Stimulated activated CD4-positive, alpha-beta T cell treated with anti-CD3 and anti-CD28 coated beads, Interleukin-15, amount 100 ng/mL, for 24 hours (primary cell): ENCODE measurements around the gene SUPV3L1.

Source experiments
- DNase-seq: peaks from one replicate; pipeline ENCODE4 v3.0.0-alpha.2; 2020

The SUPV3L1 gene

DNA sequence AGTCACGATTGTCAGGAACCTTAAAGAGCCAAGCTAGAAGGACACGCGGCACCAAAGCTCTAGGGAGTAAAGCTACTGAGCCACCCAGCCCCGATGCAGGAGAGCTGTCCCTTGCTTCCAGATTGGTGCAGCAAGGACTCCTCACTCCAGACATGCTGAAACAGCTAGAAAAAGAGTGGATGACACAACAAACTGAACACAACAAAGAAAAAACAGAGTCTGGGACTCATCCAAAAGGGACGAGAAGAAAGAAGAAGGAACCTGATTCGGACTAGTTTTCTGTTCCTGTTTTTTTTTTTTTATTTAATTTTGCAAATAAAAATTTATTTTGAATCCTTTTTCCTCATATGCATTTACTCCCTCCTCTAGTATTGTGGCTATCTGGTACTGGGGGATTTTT is 28.7 kb downstream of the SUPV3L1 start:
- no peak for DNase-seq

DNA sequence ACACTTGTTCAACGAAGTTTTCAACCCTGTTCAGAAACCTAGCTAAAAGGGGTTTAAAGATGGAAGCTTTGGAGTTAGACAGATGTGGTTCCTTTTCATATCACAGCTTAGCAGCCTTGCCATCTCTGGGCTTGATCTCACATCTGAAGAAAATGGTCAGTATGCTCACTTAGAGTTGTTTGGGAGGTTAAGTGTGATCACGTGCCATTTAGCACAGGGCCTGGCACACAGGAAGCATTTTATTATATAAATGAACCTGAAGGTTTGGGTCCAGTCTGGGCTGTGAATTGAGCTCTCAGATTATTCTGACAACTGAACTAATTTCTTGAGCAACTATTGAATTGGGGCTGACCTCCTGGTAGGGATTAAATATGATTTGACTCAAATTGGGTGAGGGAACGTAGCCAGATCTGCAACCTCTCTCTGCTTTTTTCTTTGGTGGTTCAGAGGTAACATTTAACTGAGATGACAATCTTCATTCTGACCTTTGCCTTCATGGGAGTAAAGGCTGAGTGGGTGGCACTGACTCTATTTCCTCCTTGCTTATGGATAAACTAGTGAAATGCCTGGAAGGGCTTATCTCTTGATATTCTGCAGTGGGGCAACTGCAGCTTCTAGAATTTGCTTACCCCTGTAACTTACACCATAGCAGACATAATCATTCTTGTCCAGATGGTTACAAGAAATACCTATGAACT is 29.9 kb downstream of the SUPV3L1 start:
- DNase-seq = no peak

DNA sequence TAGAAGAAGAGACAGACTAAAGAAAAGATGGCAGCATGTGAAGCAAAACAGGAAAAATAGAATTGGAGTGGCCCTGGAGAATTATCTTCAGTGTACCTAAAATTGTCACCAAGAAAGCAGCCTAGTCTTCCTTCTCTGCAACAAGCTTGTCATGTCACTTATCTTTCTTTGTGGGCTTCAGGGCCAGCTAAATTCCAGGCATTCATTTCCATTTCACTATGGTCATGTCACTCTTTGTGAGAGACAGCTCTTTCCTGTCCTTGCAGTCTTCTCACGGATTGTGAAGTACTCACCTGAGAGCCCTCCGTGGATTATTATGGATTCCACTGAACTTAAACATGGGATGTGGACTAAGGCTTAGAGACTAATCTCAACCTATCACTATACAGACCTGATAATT is 31.1 kb downstream of the SUPV3L1 start:
- no peak for DNase-seq

DNA sequence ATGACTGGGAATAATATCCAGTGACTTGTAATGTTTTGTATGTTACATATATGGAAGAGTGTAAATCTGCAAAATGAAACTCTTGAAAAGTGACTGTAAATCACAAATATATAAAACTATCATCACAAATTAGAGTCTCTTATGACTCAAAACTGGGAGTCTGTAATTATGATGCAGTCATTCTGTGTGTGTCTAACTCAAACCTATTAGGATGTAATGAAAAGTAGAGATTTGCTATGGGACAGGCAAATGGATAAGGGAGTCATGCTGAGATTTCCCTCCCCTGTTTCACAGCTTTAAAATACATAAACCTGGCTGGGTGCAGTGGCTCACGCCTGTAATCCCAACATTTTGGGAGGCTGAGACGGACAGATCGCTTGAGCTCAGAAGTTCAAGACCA is 31.5 kb downstream of the SUPV3L1 start:
- no peak for DNase-seq

DNA sequence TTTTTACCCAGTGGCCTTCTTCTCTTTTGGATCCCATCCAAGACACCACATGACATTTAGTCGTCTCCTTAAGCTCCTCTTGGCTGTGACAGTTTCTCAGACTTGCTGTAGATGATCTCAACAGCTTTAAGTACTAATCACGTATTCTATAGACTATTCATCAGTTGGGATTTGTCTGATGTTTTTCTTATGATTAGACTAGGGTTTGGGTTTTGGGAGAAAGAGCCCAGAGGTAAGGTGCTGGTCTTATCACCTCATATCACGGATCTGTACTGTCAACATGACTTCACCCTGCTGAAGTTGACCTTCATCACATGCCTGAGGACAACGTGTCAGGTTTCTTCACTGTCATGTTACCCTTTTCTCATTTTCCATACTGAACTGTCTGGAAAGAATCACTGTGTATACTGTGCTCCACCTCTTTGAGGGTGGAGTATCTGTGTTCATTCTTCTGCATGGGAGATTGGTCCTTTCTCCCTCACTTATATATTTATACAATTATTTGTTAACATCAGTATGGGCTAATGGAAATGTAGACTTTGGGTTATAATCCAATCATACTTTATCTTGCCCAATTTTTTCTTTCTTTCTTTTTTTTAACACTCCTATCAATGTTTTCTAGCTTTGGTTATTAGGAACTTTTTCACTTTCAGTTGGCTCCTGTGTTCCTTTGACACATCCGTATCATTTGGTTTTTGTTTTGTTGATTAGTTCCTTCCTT is 33.7 kb downstream of the SUPV3L1 start:
- DNase-seq = no peak

DNA sequence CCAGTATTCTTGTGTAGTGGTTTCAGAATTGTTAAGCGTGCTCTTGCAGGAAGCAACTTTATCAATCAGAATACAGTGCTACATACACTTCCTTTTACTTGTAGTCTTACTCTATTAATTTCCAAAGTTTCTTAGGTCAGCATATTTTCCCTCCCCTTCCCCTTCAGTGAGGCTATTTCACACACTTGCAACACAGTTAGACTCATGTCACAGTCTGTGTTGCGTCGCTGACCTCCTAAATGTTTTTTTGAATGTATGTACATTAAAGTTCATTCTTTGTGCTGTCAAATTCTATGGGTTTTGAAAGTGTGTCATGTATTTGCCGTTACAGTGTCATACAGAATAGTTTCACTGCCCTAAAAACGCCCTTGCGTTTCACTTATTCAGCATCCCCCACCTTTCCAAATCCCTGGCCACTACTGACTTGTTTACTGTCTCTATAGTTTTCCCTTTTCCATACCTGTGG is 34.7 kb downstream of the SUPV3L1 start:
- DNase-seq = no peak

DNA sequence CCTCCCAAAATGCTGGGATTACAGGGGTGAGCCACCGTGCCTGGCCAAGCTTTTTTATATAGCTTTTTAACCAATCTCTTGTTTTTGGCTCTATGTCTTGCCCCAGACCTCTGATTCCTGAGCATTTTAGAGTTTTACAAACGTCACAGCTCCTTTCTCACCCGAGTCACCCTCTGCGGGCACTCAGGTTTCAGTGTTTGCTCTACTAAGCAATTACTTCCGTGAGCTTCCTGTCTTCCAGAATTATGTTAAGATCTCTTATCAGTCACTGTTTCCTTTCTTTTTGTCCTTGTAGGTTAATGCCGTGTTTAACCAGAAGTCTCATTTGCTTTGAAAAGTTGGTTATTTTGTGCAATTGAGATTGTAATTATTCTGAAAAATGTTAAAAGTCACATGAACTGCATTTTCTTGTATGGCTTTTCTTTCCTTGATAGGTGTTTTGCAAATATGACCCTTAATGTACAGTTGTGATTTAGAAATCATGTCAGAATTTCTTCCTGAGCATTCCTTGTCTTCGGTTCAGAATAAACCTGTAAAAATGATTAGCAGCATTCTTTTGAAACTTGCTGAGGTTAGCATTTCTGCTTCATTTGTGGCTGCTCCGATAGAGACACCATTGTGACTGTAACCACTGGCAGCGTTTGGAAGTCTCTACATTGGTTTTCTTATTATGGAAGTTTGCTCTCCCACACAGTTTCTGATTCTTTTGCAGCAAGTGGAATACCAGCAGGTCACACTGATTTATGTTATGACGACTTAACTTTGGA is 35.6 kb downstream of the SUPV3L1 start:
- peak; percentile 26 for DNase-seq

DNA sequence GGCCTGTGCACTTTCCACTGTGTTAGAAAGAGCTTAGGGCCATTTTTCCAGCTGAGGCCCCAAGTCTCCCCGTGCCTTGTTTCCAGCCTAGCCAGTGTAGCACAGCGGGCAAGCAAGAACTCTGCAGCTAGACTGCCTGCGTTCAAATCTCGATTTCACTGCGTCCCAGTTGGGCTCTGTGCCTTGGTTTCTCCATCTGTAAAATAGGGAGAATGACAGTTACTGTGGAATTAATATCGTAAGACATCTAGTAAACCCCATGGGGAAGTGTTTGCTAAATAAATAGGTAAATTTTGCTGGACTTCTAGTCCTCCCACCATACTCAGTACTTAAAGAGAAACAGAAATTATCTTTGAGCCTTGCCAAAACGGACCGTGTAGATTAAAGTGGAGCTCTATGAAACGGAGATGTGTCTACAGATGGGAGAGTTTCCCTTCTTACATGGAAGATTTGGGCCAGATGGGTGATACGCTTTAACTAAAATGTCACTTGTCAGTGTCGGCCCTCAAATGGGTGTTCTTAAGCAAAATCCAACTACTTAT is 36.6 kb downstream of the SUPV3L1 start:
- no peak for DNase-seq

DNA sequence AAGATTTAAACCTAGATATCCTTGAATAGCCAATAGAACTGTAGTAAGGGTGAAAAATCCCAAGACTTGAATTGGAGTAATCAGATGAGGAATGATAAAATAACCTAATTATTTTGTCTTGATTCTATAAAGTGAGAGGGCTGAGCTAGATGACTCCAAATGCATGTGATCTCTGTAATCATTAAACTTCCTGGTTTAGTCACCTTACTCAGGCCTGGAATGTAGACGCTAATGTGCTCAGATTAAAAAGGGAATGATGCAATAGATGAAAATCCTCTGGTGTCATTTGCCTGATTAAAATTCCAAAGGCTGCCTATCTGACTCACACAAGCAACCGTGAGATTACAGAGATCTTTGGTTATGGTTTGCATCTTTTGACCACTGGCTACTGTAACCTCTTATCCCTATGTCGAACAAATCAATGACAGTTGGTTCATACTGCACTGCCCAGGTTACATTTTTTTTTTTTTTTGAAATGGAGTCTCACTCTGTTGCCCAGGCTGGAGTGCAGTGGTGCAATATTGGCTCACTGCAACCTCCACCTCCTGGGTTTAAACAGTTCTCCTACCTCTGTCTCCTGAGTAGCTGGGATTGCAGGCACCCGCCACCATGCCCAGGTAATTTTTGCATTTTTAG is 37.2 kb downstream of the SUPV3L1 start:
- DNase-seq = no peak

DNA sequence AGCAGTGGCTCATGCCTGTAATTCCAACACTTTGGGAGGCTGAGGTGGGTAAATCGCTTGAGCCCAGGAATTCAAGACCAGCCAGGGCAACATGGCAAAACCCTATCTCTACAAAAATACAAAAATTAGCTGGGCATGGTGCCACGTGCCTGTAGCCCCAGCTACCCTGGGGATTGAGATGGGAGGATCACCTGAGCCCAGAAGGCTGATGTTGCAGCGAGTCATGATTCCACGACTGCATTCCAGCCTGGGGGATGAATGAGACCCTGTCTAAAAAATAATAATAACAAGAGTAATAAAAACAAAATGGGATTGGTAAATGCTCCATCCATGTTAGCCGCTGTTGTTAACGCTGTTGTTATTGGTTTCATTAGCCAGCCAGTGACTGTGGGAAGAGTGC is 38.8 kb downstream of the SUPV3L1 start:
- no peak for DNase-seq

DNA sequence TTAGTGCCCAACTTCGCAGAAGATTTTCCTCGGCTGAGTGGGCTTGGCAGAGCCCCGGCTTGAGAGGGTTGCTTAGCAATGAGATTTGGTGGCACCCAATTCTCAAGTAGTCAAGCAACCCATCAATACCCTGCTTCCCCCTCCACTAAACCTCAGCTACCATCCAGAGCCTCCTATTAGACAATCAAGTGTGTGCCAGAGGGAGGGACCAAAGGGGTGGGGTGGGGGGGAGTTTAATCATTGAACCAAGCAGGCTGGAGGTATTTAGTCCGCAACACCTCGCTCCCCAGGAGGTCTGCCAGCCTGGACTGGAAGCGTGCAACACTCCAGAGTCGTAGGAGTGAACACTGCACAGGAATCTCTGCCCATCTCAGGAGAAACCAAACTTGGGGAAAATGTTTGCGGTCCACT is 40.0 kb downstream of the SUPV3L1 start, which contains the start of gene HKDC1:
Gene HKDC1 (plus strand): TSS at position 292 of the 411 bp plus-strand sequence. CDS start 104 bp downstream, at position 396.
- no peak for DNase-seq

DNA sequence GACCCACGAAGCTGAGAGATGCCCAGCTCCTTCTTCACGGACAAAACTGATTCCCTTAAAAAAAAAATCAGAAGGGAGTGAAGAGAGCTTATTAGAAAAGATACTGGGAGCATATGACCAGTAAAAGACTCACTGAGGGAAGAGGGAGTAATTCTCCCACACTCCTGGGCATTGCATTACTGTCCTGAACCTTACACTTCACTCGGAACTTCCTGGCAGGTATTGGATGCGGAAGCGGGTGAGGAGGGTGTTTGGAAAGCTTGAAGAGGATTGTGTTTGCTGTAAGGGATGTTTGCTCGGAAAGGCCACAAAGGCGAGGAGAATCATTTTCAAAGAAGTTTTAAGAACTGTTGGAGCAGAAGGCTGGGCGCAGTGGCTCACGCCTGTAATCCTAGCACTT is 40.5 kb downstream of the SUPV3L1 start:
- no peak for DNase-seq

DNA sequence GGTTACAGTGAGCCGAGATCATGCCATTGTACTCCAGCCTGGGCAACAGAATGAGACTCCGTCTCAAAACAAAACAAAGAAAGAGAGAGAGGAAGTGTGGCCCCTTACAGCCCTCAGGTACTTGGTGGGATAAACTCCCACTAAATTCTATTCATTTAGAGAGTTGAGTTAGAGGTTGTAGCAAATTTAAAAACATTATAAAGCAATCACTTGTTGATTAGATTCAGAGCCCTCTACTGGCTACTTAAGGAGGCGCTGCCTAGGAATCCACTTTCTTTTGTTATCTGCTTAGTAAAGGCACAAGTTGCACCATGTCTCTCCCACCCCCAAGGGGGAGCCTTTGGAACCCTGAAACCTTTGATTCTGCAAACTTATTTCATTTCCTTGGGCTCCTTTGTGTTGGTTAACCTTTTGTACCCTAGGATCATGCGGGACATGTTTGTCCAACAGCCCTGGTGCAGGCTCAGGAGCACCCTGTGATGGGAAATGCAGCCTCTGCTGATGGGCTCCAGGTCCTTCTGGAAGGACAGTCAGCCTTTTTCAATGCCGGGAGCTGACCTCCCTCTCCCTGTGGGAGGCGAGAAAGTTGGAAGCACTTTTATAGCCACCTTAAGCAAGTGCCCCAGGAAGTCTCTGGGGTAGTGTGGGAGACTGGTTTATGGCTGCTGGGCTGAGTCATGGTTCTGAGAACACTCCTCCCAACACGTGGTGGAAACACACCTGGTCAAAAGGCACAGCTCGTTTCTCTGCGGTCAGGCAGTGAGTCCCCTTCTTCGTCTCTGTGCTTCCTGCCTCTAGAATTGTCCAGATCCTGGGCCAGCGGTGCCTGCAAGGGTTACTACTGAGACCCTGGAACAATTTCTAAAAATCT is 42.4 kb downstream of the SUPV3L1 start:
- DNase-seq = peak; percentile 86

DNA sequence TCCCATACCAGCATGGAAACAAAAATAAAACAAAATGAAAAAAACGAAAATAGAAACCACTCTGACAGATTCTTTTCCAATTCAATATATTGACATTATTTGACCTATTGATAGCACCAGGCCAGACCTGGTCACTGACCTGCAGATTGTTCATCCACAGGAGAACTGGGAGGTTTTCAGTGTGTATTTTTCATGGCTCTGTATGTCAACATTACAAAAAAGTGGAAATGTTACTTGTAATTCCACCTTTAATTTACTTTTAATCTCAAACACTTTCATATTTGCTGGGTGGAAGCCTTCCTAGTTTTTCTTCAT is 43.0 kb downstream of the SUPV3L1 start:
- no peak for DNase-seq

DNA sequence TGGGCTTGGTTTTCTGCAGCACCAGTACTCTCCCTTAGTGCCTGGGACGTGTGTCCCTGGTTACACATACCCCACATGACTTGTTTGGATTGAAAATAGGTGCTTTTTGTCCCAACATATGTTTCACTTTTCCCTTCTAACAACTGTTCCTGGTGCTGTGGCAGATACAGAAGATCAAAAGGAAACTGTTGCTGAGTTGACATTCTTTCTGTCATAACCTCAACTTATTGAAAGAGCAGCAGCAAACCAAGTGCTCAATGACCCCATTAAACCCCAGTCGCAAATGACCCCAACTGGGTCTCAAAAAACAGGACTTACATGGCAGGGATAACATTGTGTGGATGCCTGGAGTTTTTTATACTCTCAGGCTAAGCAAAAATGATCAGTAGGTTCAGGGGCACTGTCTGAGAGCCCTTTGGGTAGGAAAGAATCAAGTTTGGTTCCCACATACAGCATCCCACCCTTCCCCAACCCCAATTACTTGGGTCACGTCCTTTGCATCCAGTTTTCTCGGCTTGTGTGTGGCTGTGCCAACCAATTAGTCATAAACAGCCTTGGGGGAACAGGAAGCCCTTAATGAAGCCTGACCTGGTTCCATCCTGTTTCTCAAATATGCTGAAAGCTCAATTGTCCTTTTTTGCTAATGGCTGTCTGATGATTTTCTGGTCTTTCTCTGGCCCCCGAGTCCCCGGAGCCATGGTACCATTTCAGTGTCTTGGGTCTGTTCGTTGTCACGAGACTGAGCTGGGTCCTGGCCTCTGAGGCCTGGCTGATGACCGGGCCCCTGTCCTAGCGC is 45.0 kb downstream of the SUPV3L1 start:
- no peak for DNase-seq

DNA sequence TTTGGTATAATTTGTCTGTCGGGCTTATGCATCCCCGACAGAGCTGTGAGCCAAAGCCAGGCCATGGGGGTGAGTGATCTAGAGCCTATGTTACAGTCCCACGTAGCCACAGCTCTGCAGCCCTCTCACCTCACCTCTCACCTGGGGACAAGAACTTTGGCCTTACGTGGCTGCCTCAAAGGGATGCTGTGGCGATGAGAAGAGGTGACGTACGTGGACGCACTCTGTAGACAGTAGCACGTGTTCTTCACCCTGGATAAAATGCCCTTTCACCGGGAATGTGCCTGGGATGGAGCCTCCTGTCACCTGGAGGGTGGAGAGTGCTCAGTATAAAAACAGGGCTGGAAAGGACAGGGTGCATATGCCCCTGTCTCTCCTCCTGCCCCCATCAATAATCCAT is 45.6 kb downstream of the SUPV3L1 start:
- DNase-seq = no peak

DNA sequence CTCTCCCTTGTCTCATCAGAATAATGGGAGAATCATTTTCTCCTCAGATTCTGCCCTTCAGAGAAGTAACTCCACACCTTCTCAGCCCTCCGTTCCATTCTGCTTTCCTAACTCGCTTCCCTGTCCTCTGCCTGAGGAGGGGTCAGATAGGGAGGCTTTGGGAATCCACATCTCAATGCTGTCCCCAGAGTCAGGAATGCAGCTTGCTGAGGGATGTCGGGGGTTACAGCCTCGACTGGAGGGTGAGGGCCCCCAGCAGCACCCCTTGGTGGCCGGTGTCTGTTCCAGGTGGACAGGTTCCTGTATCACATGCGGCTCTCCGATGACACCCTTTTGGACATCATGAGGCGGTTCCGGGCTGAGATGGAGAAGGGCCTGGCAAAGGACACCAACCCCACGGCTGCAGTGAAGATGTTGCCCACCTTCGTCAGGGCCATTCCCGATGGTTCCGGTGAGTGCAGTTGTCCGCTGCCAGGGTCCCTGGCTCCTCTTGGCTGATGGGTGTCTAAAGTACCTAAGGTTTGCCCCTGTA is 47.0 kb downstream of the SUPV3L1 start:
- no peak for DNase-seq

DNA sequence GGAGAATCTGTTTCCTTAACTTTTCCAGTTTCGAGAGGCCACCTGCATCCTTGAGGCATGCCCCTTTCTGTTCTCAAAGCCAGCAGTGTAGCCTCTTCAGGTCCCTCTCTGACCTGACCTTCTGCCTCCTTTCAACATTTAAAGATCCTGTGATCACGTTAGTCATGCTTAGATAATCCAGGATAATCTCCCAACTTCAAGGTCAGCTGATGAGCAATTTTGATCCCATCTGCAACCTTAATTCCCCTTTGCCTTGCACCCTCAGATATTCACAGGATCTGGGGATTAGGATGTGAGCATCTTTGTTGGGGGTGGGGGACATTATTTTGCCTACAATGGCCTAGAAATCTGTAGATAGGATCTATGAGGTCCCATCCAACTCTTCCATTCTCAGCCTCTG is 48.1 kb downstream of the SUPV3L1 start:
- DNase-seq = no peak

DNA sequence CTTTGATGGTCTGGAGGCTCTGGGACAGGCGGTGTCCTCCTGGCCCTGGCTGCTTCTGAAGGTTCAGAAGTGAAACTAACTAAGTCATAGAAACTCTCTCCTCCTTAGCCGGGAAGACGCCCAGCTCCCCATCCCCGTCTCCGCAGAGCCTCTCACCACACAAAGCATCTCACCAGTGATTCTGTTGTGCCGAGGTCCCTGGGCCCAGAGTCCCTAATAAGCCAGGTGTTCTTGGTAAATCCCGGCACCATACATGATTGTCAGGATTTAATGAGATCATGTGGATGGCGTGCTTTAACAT is 49.5 kb downstream of the SUPV3L1 start:
- DNase-seq = no peak

DNA sequence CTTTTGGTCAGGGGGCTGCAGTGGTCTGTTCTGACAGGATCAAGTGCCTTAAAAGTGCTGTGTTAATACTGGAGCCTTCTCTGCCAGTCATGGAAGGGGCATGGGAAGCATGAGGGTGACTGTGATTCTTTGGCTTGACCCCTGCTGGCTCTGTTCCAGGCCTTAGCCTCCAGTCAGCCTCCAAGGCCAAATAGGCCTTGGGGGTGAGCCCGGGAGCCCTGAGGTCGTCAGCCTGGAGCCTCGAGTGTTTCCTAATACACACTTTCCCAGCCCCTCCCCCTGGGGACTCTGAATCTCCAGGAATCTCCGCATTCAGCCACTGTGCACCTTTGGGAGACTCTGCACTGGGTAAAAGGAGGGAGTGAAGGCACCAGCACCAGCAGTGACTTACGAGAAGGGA is 50.1 kb downstream of the SUPV3L1 start:
- no peak for DNase-seq

DNA sequence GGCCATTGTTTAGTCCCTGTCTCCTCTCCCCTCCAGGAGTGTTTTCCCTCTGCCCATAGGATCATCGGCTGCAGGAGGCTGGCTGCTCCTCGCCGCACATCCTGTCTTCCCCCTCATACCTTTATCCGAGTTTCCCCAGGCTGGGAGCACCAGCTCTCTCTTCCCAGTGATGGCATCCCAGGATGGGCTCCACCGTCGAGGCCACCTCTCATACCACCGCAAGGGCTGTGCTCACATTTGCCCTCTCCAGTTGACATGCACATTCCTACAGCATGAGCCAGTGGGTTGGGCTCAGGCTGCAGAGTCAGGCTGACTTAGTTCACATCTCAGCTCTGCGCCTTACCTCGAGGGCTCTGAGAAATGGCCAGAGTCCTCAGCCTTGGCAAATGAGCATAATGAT is 52.2 kb downstream of the SUPV3L1 start:
- no peak for DNase-seq
